Dermis lymphatic vessel endothelial cell (primary cell): ENCODE results near the gene SPRR3. TPM values are rescaled to one million over a fixed set of nuclear protein-coding genes. Genes with fewer than 3 reads are reported as not detected.

ENCODE experiments used
- total RNA-seq: library from RNA; depleted of rRNA; stranded (reverse); fragments of >200 nt; gene quantifications from 2 replicates; pipeline ENCODE4 v1.2.1, GENCODE V29; 2014

Gene SPRR3
- not detected in 2 replicates for total RNA-seq

DNA sequence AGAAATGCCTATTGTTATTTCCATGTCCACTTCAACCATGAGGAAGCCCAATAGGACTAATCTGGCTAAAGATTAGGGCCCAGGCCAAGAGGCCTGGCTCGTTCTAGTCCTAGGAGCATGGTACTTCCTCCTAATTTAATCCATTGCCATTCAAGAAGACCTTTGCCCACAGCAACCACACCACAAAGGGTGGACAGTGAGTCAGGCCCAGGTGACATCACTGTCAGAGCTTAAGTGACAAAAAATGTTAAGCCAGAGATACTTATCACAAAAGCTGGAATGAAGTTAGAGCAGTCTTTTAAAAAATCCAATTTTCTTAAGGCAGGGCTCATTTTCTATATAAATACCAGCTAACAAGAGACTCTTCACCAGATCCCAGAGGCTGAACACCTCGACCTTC is at the start of gene SPRR3:
SPRR3 (plus strand) TSS at position 368 of the 400 bp plus-strand sequence. CDS start 1,272 bp downstream, outside the sequence.

GRCh38 chr1:152970495-152970894 is 31.1 kb upstream of the SPRR3 start, which contains the start of gene SPRR4:
TSS of gene SPRR4 (plus strand) at chr1:152970648. CDS start at chr1:152971891, 1,243 bp downstream.

GRCh38 chr1:152983743-152984142 is 17.8 kb upstream of the SPRR3 start, which contains the start of gene SPRR1A:
TSS of gene SPRR1A (plus strand) at chr1:152984081. CDS start at chr1:152985231, 1,150 bp downstream.

DNA sequence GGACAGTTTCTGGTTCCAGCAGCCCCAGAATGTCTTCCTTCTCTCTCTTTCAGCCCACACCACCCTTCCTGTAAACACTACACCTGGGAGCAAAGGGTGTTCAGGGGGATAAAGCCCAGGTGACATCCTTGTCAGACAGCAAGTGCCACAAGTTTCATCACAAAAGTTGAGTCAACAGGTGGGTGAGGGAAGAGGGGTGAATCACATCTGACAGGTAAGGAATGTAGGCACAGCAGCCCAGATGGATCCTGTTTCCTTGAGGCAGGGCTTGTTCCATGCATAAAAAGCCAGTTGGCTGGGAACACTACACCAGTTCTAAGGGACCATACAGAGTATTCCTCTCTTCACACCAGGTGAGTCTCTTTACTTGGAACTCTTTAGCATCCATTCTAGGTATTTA is 29.3 kb downstream of the SPRR3 start, which contains the start of gene SPRR1B:
SPRR1B (plus strand) TSS at position 309 of the 400 bp plus-strand sequence. CDS start 1,143 bp downstream, outside the sequence.

GRCh38 chr1:153040950-153041631 is 39.5 kb downstream of the SPRR3 start, which contains the start of gene SPRR2D:
TSS of gene SPRR2D (minus strand) at chr1:153041120. CDS start at chr1:153040346, 774 bp downstream.

Other genes with a start within 250 kb of the SPRR3 start
- not detected in 2 replicates for gene KPRP, start 243.7 kb upstream of the SPRR3 start, total RNA-seq
- not detected in 2 replicates for gene LCE1F, start 226.6 kb upstream of the SPRR3 start, total RNA-seq
- not detected in 2 replicates for gene LCE1E, start 215.5 kb upstream of the SPRR3 start, total RNA-seq
- gene LCE1D, start 205.0 kb upstream of the SPRR3 start, total RNA-seq, result not detected in 2 replicates
- not detected in 2 replicates for gene LCE1C, start 195.1 kb upstream of the SPRR3 start, total RNA-seq
- gene LCE1B, start 189.8 kb upstream of the SPRR3 start, total RNA-seq, result not detected in 2 replicates
- not detected in 2 replicates for gene LCE1A, start 174.3 kb upstream of the SPRR3 start, total RNA-seq
- not detected in 2 replicates for gene LCE6A, start 158.9 kb upstream of the SPRR3 start, total RNA-seq
- gene LCE7A, start 141.8 kb upstream of the SPRR3 start, total RNA-seq, result not detected in 2 replicates
- gene SMCP, start 123.4 kb upstream of the SPRR3 start, total RNA-seq, result not detected in 2 replicates
- not detected in 2 replicates for gene IVL, start 93.2 kb upstream of the SPRR3 start, total RNA-seq
- not detected in 2 replicates for gene SPRR5, start 54.5 kb upstream of the SPRR3 start, total RNA-seq
- not detected in 2 replicates for gene SPRR4, start 31.1 kb upstream of the SPRR3 start, total RNA-seq
- gene SPRR1A, start 17.7 kb upstream of the SPRR3 start, total RNA-seq, result not detected in 2 replicates
- gene SPRR1B, start 29.5 kb downstream of the SPRR3 start, total RNA-seq, result not detected in 2 replicates
- gene SPRR2D, start 39.4 kb downstream of the SPRR3 start, total RNA-seq, result not detected in 2 replicates
- not detected in 2 replicates for gene SPRR2A, start 55.8 kb downstream of the SPRR3 start, total RNA-seq
- gene SPRR2B, start 69.9 kb downstream of the SPRR3 start, total RNA-seq, result not detected in 2 replicates
- not detected in 2 replicates for gene SPRR2E, start 92.8 kb downstream of the SPRR3 start, total RNA-seq
- gene SPRR2F, start 111.8 kb downstream of the SPRR3 start, total RNA-seq, result not detected in 2 replicates
- not detected in 2 replicates for gene SPRR2G, start 149.1 kb downstream of the SPRR3 start, total RNA-seq
- gene LELP1, start 201.7 kb downstream of the SPRR3 start, total RNA-seq, result not detected in 2 replicates
- gene PRR9, start 215.8 kb downstream of the SPRR3 start, total RNA-seq, result not detected in 2 replicates